GM10248 (cell line): ENCODE measurements around the gene CCDC51.

Experiments
- CTCF ChIA-PET: fragments of 300-600 bp; sonication (Branson Sonifier 250); formaldehyde crosslinking; extraction: SDS; loops from one replicate; lab custom pipeline; 2021; ENCODE audit warnings: antibody characterized with exemption; lab: Yijun Ruan, JAX
- POLR2A ChIA-PET: fragments of 350-650 bp; sonication (Branson Sonifier 250); formaldehyde crosslinking; extraction: SDS; loops from one replicate; lab custom pipeline; 2020; ENCODE audit warnings: antibody characterized with exemption; lab: Yijun Ruan, JAX
- DNase-seq: peaks from one replicate; pipeline ENCODE4 v3.0.0; 2012; ENCODE audit errors: extremely low spot score
- TF ChIP-seq, protein P1 (sequence below): IDR thresholded peaks from 2 replicates; pipeline ENCODE4 v1.5.1; 2012; ENCODE audit warnings: mild to moderate bottlenecking, low read depth; ENCODE audit errors: extremely low read depth, missing control alignments, control extremely low read depth

CCDC51 gene

DNA sequence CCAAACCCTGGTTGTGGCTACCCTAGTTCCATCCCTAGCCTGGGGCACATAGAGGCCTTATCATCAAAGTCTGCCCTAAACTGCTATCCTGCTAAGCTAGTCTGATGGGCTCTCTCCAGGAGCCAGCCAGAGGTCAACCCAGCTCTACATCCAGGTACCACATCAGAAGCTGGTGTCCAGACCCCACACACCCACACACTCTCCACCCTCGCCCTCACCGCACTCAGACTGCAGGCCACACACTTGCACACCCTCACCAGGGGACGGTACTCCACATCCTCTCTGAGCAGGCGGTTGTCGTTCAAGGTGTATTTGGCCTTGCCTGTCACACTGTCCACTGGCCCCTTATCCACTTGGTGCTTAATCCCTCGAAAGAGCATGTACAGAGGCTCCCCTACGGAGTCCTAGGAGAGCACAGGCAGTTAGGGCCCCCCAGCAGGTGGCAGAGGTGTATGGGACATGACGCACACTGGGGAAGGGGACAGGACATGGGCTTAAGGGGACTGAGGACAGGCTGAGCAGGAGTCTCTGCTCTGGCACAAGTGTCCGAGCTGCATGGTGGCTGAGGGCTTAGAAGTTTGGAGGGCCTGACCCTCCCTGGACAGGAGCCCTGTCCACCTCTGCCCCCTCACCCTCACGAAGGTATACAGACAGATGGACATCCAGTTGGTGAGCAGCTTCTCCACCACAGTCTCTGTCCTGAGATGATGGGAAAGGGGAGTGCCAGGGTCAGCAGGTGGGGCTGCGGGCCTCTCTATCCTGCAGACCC lies 28.1 kb downstream of the CCDC51 start:
- ChIA-PET POLR2A (no interaction called here), CTCF (interaction anchor here (0.9 to 30.6 kb wide), 4 partner anchors 9 to 138 kb away, joined by 3 to 863 read pairs (median 30); partner anchors contain the start of genes CCDC51, PLXNB1 and TMA7)
- TF ChIP-seq, protein P1, sequence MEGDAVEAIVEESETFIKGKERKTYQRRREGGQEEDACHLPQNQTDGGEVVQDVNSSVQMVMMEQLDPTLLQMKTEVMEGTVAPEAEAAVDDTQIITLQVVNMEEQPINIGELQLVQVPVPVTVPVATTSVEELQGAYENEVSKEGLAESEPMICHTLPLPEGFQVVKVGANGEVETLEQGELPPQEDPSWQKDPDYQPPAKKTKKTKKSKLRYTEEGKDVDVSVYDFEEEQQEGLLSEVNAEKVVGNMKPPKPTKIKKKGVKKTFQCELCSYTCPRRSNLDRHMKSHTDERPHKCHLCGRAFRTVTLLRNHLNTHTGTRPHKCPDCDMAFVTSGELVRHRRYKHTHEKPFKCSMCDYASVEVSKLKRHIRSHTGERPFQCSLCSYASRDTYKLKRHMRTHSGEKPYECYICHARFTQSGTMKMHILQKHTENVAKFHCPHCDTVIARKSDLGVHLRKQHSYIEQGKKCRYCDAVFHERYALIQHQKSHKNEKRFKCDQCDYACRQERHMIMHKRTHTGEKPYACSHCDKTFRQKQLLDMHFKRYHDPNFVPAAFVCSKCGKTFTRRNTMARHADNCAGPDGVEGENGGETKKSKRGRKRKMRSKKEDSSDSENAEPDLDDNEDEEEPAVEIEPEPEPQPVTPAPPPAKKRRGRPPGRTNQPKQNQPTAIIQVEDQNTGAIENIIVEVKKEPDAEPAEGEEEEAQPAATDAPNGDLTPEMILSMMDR, result no peak
- no peak for DNase-seq

DNA sequence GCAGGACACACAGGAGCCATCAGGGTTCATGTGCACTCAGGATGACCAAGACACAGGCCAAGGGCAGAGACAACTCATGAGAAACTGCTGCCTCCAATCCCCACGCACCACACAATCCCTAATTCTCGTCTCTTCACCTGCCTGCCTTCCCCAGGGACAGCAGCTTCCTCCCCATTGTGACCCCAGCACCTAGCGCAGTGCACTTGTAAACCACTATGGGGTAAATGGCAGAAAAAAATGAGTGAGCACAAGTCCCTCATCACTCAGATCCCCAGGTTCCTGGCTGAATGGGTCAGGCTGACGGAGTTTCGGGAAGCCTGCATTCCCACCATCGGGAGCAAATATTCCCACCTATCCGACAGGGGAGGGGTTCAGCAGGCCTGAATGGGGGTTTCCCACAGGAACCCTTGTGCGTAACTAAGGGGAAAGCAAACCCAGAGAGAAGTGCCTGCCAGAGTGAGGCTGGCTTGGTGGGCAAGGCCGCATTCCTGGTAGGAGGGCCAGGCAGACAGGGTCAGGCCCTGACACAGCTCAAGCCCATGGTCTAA lies 28.8 kb downstream of the CCDC51 start:
- TF ChIP-seq, protein P1, result no peak
- no peak for DNase-seq
- ChIA-PET CTCF (interaction anchor here (0.9 to 30.6 kb wide), 4 partner anchors 8 to 137 kb away, joined by 3 to 863 read pairs (median 30); partner anchors contain the start of genes CCDC51, PLXNB1 and TMA7), POLR2A (no interaction called here)

DNA sequence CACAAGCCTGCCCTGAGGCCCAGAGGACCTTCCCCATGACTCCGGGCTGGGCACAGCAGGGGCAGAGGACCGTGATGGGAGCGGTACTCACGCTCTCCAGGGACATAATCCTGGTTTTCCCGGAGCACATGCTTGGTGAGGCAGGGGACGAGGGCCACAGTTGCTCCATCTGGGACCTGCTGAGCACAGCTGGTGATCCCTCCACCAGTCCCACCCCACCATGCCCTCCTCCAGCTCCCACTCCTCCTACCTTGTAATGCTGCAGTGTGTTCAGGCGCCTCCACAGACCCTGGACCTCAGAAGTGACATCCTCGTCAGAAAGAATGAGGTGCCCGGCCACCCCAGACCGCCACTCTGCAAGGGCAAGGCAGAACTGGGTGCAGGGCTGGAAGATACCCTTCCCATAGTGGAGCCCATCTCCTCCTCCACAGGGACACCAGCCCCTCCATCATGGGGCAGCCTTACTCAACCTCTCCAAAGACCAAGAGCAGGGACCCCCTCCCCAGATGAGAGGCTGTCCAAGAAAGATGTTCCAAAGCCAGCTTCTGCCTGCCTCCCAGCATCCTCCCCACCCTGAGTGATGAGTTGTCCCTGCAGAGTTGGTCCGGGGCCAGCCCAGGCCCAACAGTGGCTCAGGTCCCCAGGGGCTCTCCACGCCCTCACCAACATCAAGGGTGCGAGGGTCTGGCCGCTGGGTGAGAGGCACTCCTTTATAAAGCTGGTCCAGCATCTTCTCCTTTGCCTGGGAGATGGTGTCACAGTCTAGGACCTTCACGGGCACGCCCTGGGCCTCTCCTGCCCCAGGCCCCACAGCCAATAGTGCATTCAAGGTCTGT lies 29.5 kb downstream of the CCDC51 start:
- ChIA-PET POLR2A (no interaction called here), CTCF (interaction anchor here (0.9 to 30.6 kb wide), 3 partner anchors 10 to 137 kb away, joined by 3 to 863 read pairs (median 57); partner anchors contain the start of genes CCDC51, PLXNB1 and TMA7)
- no peak for DNase-seq
- TF ChIP-seq, protein P1, result no peak

DNA sequence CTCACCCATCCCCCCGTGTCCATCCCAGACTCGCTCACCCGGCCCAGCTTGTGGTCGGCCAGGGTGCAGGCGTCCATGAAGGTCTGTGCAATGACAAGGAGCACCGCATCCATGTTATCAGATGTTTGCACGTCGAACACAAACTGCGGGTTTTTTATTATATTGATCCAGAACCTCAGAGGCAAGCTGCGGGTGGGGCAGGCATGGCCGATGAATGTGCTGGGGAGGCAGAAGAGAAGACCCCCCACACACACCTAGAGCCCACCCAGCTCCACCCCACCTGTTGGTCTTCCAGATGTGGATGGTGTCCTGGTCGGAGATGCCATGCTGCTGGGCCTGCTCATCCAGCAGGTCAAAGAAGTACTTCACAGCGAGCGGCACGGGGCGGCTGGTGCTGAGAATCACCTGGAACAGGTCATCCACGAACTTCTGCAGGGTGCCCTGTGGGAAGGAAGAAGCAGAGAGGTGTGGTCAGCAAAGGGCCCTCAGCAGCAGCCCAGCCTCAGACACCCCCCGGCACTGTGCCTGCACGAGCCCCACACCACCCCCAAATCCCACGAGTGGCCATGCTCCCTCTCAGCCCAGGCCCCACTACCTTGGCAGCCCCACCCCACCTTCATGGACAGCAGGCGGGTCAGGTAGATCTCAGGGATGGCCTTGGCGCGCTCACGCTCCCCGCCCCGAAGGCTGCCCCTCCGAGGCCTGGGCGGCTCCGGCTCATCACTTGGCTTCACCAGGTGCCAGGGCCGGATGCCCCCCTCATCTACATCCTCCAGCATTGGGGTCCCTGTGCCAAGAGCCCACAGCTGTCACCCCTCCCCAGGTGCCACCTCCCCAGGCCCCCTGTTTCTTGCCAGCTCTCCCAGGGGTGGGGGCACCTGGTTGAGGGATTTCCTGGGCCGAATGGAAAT lies 30.4 kb downstream of the CCDC51 start:
- POLR2A ChIA-PET, result no interaction called here
- CTCF ChIA-PET, result interaction anchor here (1.3 to 30.6 kb wide), 4 partner anchors 10 to 139 kb away, joined by 3 to 863 read pairs (median 30); partner anchors contain the start of genes CCDC51, PLXNB1 and TMA7
- TF ChIP-seq, protein P1, result no peak
- DNase-seq, result no peak

DNA sequence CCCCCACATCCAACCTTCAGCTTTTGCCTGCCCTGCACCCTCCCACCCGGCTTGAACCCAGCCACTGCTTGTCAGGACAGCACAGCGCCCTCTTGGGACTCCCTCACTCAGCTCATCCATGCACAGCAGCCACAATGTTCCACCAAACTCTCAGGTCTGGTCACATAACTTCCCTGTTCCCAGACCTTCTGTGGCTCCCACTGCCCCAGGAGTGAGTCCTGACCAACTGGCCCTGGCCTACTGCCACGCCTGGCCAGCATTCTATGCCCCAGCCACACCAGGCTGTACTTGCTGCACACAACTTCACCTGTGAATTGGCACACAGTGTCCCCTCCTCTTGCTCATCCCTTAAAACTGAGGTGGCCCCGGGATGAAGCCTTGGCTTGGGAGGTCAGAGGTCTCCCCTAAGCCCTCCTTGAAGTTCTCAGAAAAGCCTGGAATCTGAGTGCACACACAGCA lies 31.1 kb downstream of the CCDC51 start:
- POLR2A ChIA-PET, result no interaction called here
- CTCF ChIA-PET, result interaction anchor here (1.1 to 30.6 kb wide), 5 partner anchors 9 to 140 kb away, joined by 3 to 863 read pairs (median 3); partner anchors contain the start of genes CCDC51, PLXNB1 and TMA7
- TF ChIP-seq, protein P1, result no peak
- DNase-seq, result no peak
